ENCODE data around the gene TNNI2. TPM values are rescaled to one million over a fixed set of nuclear protein-coding genes. Genes with fewer than 3 reads are reported as not detected.

The TNNI2 gene
- total RNA-seq, 4 donors from 2014 or later, result 17.4 to 63.6 (median 27.2) TPM

DNA sequence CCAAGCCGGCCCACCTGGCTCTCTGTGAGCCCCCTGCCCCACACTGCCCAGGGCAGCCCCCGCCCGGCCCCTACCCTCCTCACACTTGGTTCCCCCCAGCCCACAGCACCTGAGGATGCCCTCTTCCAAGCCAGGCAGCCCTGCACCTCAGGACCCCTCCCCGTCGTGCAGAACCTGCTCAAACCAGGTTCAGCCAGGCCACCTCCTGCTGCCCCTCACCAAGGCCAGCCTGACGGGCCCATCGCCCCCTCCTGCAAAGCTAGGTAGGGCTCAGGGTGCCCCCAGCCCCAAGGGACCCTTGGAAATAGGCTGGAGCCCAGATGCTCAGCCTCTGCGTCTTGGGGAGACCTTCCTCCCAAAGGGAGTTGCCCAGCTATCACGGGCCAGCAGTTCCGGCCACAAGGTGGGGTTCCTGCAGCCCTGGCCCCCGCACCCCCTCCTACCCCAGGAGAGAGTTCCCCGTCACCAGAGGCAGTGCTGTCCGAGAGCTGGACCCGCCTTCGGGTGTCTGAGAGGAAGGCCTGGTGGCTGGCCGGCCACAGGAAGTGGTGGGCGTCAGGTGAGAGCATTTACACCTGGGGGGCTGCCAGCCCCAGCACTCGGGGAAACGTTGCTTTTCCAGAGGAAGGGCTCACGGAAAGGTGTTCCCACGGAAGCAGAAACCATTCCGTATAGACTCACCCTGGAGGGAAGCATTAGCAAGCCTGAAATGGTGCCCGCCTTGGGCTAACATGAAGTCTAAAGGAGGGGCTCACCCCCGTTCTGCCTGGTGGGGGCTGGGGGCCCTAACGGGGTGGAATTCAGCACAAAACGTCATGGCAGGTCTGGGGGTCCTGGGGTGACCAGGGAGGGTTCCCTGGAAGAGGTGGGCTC, 7.2 kb upstream of the TNNI2 start:
- Histone ChIP-seq H3K4me3 (no peak overlapping the region), H3K36me3 (no peaks in the 10 kb centered on the region), H3K27ac (peak overlapping the region; percentile 53), H3K9me3 (no peaks in the 10 kb centered on the region), H3K27me3 (no peaks in the 10 kb centered on the region), H3K4me1 (peaks cover 83% of the 10 kb centered on the region)
- TF ChIP-seq EP300 (IDR thresholded peaks at IDR 0.05) (no peak), CTCF (IDR thresholded peaks at IDR 0.05) (no peak), POLR2AphosphoS5 (IDR thresholded peaks at IDR 0.05) (no peak), POLR2A (IDR thresholded peaks at IDR 0.05) (no peak)
- WGBS, result 48% methylated on average over 9 of the region's 26 CpGs
- peak in 1 of 2 donors; percentile 67 for DNase-seq (ENCODE audit: low spot score in 2 of 2)

DNA sequence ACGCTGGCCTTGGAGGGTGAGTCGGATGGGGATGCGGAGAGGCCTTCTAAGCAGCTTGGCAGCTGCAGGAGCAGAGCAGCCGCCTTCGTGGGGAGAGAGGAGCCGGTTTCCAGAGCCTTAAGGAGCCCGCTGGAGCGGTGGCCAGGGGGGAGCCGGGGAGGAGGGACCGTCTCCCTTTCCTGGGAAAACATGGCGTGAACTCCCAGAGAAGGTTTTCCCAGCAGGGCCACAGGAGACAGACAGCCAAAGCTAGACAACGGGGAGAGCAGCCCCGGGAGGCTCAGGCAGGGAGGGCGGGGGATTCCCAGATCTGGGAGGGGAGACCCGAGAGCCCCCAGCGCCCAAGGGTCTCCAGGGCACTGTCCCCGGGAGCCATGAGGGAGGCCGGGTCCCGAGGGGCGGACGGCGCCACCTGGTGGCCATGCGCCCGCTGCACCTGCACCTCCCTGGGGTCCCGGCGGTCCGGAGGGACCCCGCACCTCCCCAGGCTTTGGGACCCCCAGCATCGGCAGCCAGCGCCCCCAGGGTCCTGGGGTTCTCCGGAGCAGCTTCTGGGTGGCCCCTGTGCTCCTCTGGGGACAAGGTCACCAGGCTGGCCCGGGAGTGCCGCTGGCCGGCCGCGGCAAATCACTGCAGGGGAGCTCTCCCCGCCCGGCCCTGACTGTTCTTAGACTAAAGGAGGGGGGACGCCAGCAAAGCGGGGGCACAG, 6.4 kb upstream of the TNNI2 start:
- TF ChIP-seq POLR2AphosphoS5 (IDR thresholded peaks at IDR 0.05) (no peak), CTCF (IDR thresholded peaks at IDR 0.05) (peak; percentile 83 to 94), POLR2A (IDR thresholded peaks at IDR 0.05) (no peak)
- 26% methylated on average over 20 of the region's 40 CpGs for WGBS
- H3K4me1 ChIP-seq, result peaks cover 83% of the 10 kb centered on the region
- H3K27ac ChIP-seq, result peak overlapping the region; percentile 27
- DNase-seq (ENCODE audit: low spot score in 2 of 2), result peak in 1 of 2 donors; percentile 71
- H3K4me3 ChIP-seq, result peak overlapping the region; percentile 19
- no peaks in the 10 kb centered on the region for H3K9me3 ChIP-seq
- no peaks in the 10 kb centered on the region for H3K36me3 ChIP-seq
- H3K27me3 ChIP-seq, result no peaks in the 10 kb centered on the region

DNA sequence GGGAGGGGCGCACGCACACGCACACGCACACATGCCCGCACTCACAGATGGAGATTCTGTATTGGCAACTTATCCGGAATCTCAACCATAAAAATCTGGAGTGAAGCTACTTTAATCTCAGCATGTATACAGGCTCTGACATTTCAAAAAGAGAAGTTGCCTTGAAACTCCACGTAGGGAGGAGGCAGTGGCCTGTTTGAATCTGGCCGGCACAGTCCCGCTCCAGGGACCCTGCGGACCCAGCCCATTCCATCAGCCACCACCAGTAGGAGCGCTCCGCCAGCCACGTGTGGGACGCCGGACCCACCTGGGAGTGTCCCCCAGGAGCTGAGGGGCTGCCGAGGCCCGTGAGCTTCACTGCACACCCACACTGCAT, 5.9 kb upstream of the TNNI2 start:
- DNase-seq (ENCODE audit: low spot score in 2 of 2), result peak in 1 of 2 donors; percentile 66
- no peaks in the 10 kb centered on the region for H3K36me3 ChIP-seq
- no peaks in the 10 kb centered on the region for H3K27me3 ChIP-seq
- TF ChIP-seq POLR2AphosphoS5 (IDR thresholded peaks at IDR 0.05) (no peak), EP300 (IDR thresholded peaks at IDR 0.05) (no peak), POLR2A (IDR thresholded peaks at IDR 0.05) (no peak), CTCF (IDR thresholded peaks at IDR 0.05) (no peak)
- peak overlapping the region; percentile 27 for H3K27ac ChIP-seq
- no peaks in the 10 kb centered on the region for H3K9me3 ChIP-seq
- H3K4me1 ChIP-seq, result peaks cover 83% of the 10 kb centered on the region
- peak overlapping the region; percentile 19 for H3K4me3 ChIP-seq
- WGBS, result 46% methylated on average over 7 of the region's 17 CpGs

DNA sequence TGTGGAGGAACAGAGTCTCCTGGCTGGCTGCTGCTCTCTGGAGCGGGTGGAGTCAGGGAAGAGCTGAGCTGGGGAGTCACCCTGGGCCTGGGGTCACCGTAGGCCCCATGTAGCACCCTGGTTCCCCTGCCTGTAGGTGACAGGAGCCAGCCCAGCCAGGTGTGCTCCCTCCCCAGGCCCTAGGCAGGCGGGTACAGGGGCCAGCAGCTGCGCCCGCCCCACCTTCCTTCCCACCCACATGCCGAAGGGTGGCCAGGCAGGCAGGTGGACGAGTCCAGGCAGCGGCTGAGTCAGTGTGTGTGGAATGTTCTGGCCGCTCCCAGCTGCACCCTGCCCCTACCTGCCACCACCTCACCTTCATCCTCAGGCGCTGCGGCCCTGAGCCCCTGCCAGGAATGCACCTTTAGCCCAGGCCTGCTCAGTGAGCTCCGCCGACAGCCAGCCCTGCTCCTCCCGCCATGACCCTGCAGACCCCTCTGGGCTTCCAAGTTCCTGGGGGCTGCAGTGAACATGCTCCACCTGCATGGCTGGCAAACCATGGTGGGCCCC, 4.6 kb upstream of the TNNI2 start:
- Histone ChIP-seq H3K9me3 (no peaks in the 10 kb centered on the region), H3K27ac (peak overlapping the region; percentile 88), H3K27me3 (no peaks in the 10 kb centered on the region), H3K4me3 (no peak overlapping the region), H3K36me3 (no peaks in the 10 kb centered on the region), H3K4me1 (peaks cover 88% of the 10 kb centered on the region)
- TF ChIP-seq POLR2A (IDR thresholded peaks at IDR 0.05) (no peak), POLR2AphosphoS5 (IDR thresholded peaks at IDR 0.05) (peak; percentile 33 to 84 (median 68))
- peak in 1 of 2 donors; percentile 79 for DNase-seq (ENCODE audit: low spot score in 2 of 2)
- 68% methylated on average over 7 of the region's 14 CpGs for WGBS

DNA sequence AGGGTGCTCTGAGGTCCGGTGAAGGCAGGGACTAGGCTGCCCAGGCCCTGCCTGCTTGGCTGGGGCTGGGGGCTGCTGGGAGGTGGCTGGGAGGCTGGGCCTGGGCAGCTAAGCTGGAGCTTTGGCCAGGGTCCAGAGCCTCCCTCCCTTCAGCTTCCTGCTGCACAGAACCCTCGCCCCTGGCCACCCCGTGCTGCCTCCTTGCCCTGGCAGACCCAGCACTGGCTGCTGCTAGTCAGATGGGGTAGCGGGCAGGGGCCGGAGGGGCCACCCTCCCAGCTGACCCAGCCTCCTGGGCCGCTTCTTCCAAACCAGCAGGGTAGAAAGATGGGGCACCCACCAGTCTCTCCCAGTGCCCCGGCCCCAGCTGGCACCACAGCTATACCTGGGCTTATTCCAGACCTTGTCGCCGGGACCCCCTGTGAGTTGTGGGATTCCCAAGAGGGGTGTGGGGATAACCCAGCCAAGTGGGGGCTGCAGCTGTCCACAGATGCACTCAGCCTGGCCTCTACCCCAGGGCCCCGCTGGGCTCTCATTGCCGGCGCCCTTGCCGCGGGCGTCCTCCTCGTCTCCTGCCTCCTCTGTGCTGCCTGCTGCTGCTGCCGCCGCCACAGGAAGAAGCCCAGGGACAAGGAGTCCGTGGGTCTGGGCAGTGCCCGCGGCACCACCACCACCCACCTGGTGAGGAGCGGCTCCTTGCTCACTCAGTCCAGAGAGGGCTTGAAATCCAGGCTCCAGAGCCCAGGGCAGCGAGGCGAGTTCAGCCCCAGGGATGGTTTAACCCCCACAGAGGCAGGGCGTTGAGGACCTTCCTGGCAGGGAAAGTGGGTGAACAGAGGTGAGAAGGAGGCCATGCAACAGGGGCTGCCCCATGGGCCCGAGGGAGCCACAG, 3.8 kb upstream of the TNNI2 start, which contains the start of gene SYT8:
Gene SYT8 (plus strand): TSS at position 212 of the 892 bp plus-strand sequence. CDS start 116 bp downstream, at position 328.
- DNase-seq (ENCODE audit: low spot score in 2 of 2), result no peak
- peaks cover 94% of the 10 kb centered on the region for H3K4me1 ChIP-seq
- TF ChIP-seq EP300 (IDR thresholded peaks at IDR 0.05) (no peak), POLR2A (IDR thresholded peaks at IDR 0.05) (no peak), CTCF (IDR thresholded peaks at IDR 0.05) (no peak), POLR2AphosphoS5 (IDR thresholded peaks at IDR 0.05) (no peak)
- no peaks in the 10 kb centered on the region for H3K36me3 ChIP-seq
- 72% methylated on average over 3 of the region's 26 CpGs for WGBS
- H3K27me3 ChIP-seq, result no peaks in the 10 kb centered on the region
- no peaks in the 10 kb centered on the region for H3K9me3 ChIP-seq
- H3K27ac ChIP-seq, result peak within 1 kb of the TSS; percentile 88
- peak within 1 kb of the TSS; percentile 24 for H3K4me3 ChIP-seq

All from suprapubic skin (tissue), 4 donors.